ENCODE data around the gene TCF19.
"Not testable (repeated sequence)": the region's sequence is repeated elsewhere in the genome, so short reads cannot be mapped to it uniquely, and the experiment has no call there.

DNA sequence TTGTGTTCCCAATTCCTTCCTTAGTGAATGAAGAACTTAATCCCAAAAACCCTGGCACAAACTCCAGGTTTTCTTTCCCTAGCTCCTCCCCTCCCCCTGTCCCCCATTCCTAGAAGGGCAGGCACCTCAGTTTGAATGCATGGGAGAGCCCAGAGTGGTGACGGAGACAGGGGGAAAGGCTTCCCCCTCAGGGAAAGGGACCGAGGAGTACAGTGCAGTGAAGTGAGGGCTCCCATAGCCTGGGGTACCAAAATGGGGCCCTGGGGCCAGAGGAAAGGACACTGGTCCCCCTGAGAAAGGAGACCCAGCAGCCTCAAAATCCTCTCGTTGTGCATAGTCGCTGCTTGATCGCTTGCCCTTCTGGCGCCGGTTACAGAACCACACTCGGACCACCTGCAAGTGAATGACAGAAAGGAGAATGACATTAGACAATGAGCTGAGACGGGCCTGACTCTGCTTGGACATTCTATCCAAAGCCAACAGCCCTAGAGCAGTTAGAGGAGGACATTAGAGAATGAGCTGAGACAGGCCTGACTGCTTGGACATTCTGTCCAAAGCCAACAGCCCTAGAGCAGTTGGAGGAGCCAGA, 6.2 kb downstream of the TCF19 start:
- TF ChIP-seq, protein P1, sequence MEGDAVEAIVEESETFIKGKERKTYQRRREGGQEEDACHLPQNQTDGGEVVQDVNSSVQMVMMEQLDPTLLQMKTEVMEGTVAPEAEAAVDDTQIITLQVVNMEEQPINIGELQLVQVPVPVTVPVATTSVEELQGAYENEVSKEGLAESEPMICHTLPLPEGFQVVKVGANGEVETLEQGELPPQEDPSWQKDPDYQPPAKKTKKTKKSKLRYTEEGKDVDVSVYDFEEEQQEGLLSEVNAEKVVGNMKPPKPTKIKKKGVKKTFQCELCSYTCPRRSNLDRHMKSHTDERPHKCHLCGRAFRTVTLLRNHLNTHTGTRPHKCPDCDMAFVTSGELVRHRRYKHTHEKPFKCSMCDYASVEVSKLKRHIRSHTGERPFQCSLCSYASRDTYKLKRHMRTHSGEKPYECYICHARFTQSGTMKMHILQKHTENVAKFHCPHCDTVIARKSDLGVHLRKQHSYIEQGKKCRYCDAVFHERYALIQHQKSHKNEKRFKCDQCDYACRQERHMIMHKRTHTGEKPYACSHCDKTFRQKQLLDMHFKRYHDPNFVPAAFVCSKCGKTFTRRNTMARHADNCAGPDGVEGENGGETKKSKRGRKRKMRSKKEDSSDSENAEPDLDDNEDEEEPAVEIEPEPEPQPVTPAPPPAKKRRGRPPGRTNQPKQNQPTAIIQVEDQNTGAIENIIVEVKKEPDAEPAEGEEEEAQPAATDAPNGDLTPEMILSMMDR (IDR thresholded peaks at IDR 0.05): not testable (repeated sequence)
- not testable (repeated sequence) for TF ChIP-seq KDM1A (IDR thresholded peaks at IDR 0.05; ENCODE audit: low read depth); SREBF2 (IDR thresholded peaks at IDR 0.05); EP300 (IDR thresholded peaks at IDR 0.05); POLR2A (IDR thresholded peaks at IDR 0.05; ENCODE audit: low read length)

All from A549 (cell line).